GM19463 (cell line): ENCODE data around the gene KLHL2.

Experiments used
- ATAC-seq: cut with Tn5 transposase; IDR thresholded peaks from one replicate; pipeline ENCODE4 v1.9.1; 2021; ENCODE audit warnings: mild to moderate bottlenecking, moderate library complexity; ENCODE audit not compliant: unreplicated experiment

KLHL2 gene

GRCh38 chr4:165286619-165287340, 79.4 kb downstream of the KLHL2 start:
- ATAC-seq = peak; percentile 71

- ATAC-seq = peak; percentile 60
These were observed 80.9 kb downstream of the KLHL2 start for GRCh38 chr4:165288226-165288625.

- peak; percentile 30 for ATAC-seq
These were observed 81.5 kb downstream of the KLHL2 start for GRCh38 chr4:165288639-165289422.

- no peak for ATAC-seq
These were observed 82.0 kb downstream of the KLHL2 start for GRCh38 chr4:165289423-165289785.

GRCh38 chr4:165293061-165293460, 85.7 kb downstream of the KLHL2 start:
- no peak for ATAC-seq

GRCh38 chr4:165293927-165294649, 86.7 kb downstream of the KLHL2 start:
- ATAC-seq = no peak

GRCh38 chr4:165294907-165295306, 87.5 kb downstream of the KLHL2 start:
- ATAC-seq = peak; percentile 91

- ATAC-seq = no peak
These were observed 90.3 kb downstream of the KLHL2 start for GRCh38 chr4:165297626-165298025.

GRCh38 chr4:165299399-165300060, 92.2 kb downstream of the KLHL2 start:
- no peak for ATAC-seq

GRCh38 chr4:165301833-165302232, 94.5 kb downstream of the KLHL2 start:
- peak; percentile 86 for ATAC-seq

GRCh38 chr4:165302658-165303057, 95.3 kb downstream of the KLHL2 start:
- ATAC-seq = no peak

- no peak for ATAC-seq
These were observed 100.8 kb downstream of the KLHL2 start for GRCh38 chr4:165308166-165308565.

- no peak for ATAC-seq
These were observed 101.2 kb downstream of the KLHL2 start for GRCh38 chr4:165308606-165309005.

GRCh38 chr4:165309456-165309855, 102.1 kb downstream of the KLHL2 start:
- no peak for ATAC-seq

- ATAC-seq = no peak
These were observed 105.1 kb downstream of the KLHL2 start for GRCh38 chr4:165312506-165312905.

GRCh38 chr4:165319030-165319429, 111.7 kb downstream of the KLHL2 start:
- no peak for ATAC-seq

GRCh38 chr4:165319509-165319908, 112.1 kb downstream of the KLHL2 start:
- ATAC-seq = no peak

- ATAC-seq = no peak
These were observed 117.0 kb downstream of the KLHL2 start for GRCh38 chr4:165324236-165324917.

GRCh38 chr4:165324918-165325304, 117.5 kb downstream of the KLHL2 start:
- no peak for ATAC-seq

GRCh38 chr4:165325732-165326512, 118.6 kb downstream of the KLHL2 start:
- no peak for ATAC-seq
